ENCODE measurements around the gene ZNF630. TPM values are rescaled to one million over a fixed set of nuclear protein-coding genes. Genes with fewer than 3 reads are reported as not detected.
A peak's percentile ranks its signal among the peaks of the same experiment; 100 is the strongest.
"Not testable (repeated sequence)": the region's sequence is repeated elsewhere in the genome, so short reads cannot be mapped to it uniquely, and the experiment has no call there.

ZNF630 gene
- 0.10 and 0.68 TPM in 2 replicates for total RNA-seq (2014; rRNA removed; shearing (Covaris generic))

- peak; percentile 57 for DNase-seq (ENCODE audit: low spot score)
These were observed at the start of gene ZNF630 for GRCh38 chrX:48071064-48071985. ZNF630 (minus strand) TSS chrX:48071640; CDS start chrX:48066886, 4,754 bp downstream.

- DNase-seq (ENCODE audit: low spot score): no peak
These were observed 36.3 kb upstream of the ZNF630 start for GRCh38 chrX:48107717-48108116.

GRCh38 chrX:48102874-48103374, 31.5 kb upstream of the ZNF630 start:
- DNase-seq (ENCODE audit: low spot score): no peak

- DNase-seq (ENCODE audit: low spot score): no peak
These were observed 30.0 kb upstream of the ZNF630 start for GRCh38 chrX:48101443-48101842.

GRCh38 chrX:48092558-48092957, 21.1 kb upstream of the ZNF630 start:
- not testable (repeated sequence) for DNase-seq (ENCODE audit: low spot score)

GRCh38 chrX:48090123-48090522, 18.7 kb upstream of the ZNF630 start:
- DNase-seq (ENCODE audit: low spot score): peak; percentile 35

GRCh38 chrX:48086082-48086481, 14.6 kb upstream of the ZNF630 start:
- peak; percentile 47 for DNase-seq (ENCODE audit: low spot score)

GRCh38 chrX:48083706-48084105, 12.3 kb upstream of the ZNF630 start:
- DNase-seq (ENCODE audit: low spot score): no peak

- peak; percentile 66 for DNase-seq (ENCODE audit: low spot score)
These were observed 11.8 kb upstream of the ZNF630 start for GRCh38 chrX:48083212-48083611.

GRCh38 chrX:48076343-48076742, 4.9 kb upstream of the ZNF630 start:
- DNase-seq (ENCODE audit: low spot score): no peak

- DNase-seq (ENCODE audit: low spot score): no peak
These were observed 656 bp upstream of the ZNF630 start for GRCh38 chrX:48071986-48072605.

- no peak for DNase-seq (ENCODE audit: low spot score)
These were observed 3.1 kb downstream of the ZNF630 start for GRCh38 chrX:48068096-48068887.

GRCh38 chrX:48064261-48064660, 7.2 kb downstream of the ZNF630 start:
- no peak for DNase-seq (ENCODE audit: low spot score)

- DNase-seq (ENCODE audit: low spot score): no peak
These were observed 12.2 kb downstream of the ZNF630 start for GRCh38 chrX:48059296-48059639.

- DNase-seq (ENCODE audit: low spot score): no peak
These were observed 12.7 kb downstream of the ZNF630 start for GRCh38 chrX:48058621-48059295.

GRCh38 chrX:48046846-48047245, 24.6 kb downstream of the ZNF630 start:
- DNase-seq (ENCODE audit: low spot score): no peak

GRCh38 chrX:48045410-48046311, 25.8 kb downstream of the ZNF630 start:
- no peak for DNase-seq (ENCODE audit: low spot score)

GRCh38 chrX:48043056-48043455, 28.4 kb downstream of the ZNF630 start:
- DNase-seq (ENCODE audit: low spot score): no peak

GRCh38 chrX:48035891-48036290, 35.5 kb downstream of the ZNF630 start:
- DNase-seq (ENCODE audit: low spot score): no peak

GRCh38 chrX:48030641-48031173, 40.7 kb downstream of the ZNF630 start:
- not testable (repeated sequence) for DNase-seq (ENCODE audit: low spot score)
